Renal cortex interstitium (tissue), 15 donors: ENCODE measurements around the gene NMT2. TPM values are rescaled to one million over a fixed set of nuclear protein-coding genes. Genes with fewer than 3 reads are reported as not detected.
A peak's percentile ranks its signal among the peaks of the same experiment; 100 is the strongest.
"Not testable (repeated sequence)": the region's sequence is repeated elsewhere in the genome, so short reads cannot be mapped to it uniquely, and the experiment has no call there.

Experiments
- DNase-seq, 11 donors: peaks; one replicate each; pipeline ENCODE4 v3.0.0-alpha.2; 2013; ENCODE audit warnings: low read depth in 9 of 11, low spot score in 4 of 11; ENCODE audit errors: extremely low read depth in 1 of 11
- long read RNA-seq, 16 experiments: transcript quantifications; one replicate each; lab custom pipeline, GENCODE V29; 2026
- polyA plus RNA-seq, 3 donors: library from polyadenylated mRNA; unstranded; fragments of 120-200 nt; gene quantifications; one replicate each; pipeline ENCODE4 v1.2.1, GENCODE V29; 2013; ENCODE audit not compliant: insufficient read length in 3 of 3

The NMT2 gene
- polyA plus RNA-seq = 10 to 100 TPM; 30.2 to 40.1 (median 35.4) TPM
- long read RNA-seq, donor 1, partial matches to known transcripts = 0 of 2 reads
- long read RNA-seq, donor 1, other reads (novel, unspliced or antisense) = 0 of 2 reads
- long read RNA-seq, donor 2, partial matches to known transcripts = 24 of 41 reads
- long read RNA-seq, donor 2, other reads (novel, unspliced or antisense) = 15 of 41 reads
- long read RNA-seq, donor 3, transcript NMT2-202 (12 exons, 2,907 nt) = major isoform, 6 of 6 reads
- long read RNA-seq, donor 3, partial matches to known transcripts = 0 of 6 reads
- long read RNA-seq, donor 3, other reads (novel, unspliced or antisense) = 0 of 6 reads
- long read RNA-seq, donor 4 = 0 reads
- long read RNA-seq, donor 5 = 0 reads
- long read RNA-seq, donor 6, partial matches to known transcripts = 0 of 2 reads
- long read RNA-seq, donor 6, other reads (novel, unspliced or antisense) = 0 of 2 reads
- long read RNA-seq, donor 7, partial matches to known transcripts = 0 of 4 reads
- long read RNA-seq, donor 7, other reads (novel, unspliced or antisense) = 0 of 4 reads
- long read RNA-seq, donor 8, partial matches to known transcripts = 0 of 31 reads
- long read RNA-seq, donor 8, other reads (novel, unspliced or antisense) = 29 of 31 reads
- long read RNA-seq, donor 9, partial matches to known transcripts = 0 of 1 reads
- long read RNA-seq, donor 9, other reads (novel, unspliced or antisense) = 0 of 1 reads
- long read RNA-seq, donor 10, partial matches to known transcripts = 0 of 2 reads
- long read RNA-seq, donor 10, other reads (novel, unspliced or antisense) = 0 of 2 reads
- long read RNA-seq, donor 11, partial matches to known transcripts = 0 of 1 reads
- long read RNA-seq, donor 11, other reads (novel, unspliced or antisense) = 0 of 1 reads
- long read RNA-seq, donor 12 = 0 reads
- long read RNA-seq, donor 13 = 0 reads
- long read RNA-seq, donor 14, partial matches to known transcripts = 0 of 3 reads
- long read RNA-seq, donor 14, other reads (novel, unspliced or antisense) = 0 of 3 reads
- long read RNA-seq, donor 15, partial matches to known transcripts = 0 of 1 reads
- long read RNA-seq, donor 15, other reads (novel, unspliced or antisense) = 0 of 1 reads
- long read RNA-seq, donor 16, transcript NMT2-202 (12 exons, 2,907 nt) = major isoform, 5 of 11 reads
- long read RNA-seq, donor 16, partial matches to known transcripts = 5 of 11 reads
- long read RNA-seq, donor 16, other reads (novel, unspliced or antisense) = 0 of 11 reads

DNA sequence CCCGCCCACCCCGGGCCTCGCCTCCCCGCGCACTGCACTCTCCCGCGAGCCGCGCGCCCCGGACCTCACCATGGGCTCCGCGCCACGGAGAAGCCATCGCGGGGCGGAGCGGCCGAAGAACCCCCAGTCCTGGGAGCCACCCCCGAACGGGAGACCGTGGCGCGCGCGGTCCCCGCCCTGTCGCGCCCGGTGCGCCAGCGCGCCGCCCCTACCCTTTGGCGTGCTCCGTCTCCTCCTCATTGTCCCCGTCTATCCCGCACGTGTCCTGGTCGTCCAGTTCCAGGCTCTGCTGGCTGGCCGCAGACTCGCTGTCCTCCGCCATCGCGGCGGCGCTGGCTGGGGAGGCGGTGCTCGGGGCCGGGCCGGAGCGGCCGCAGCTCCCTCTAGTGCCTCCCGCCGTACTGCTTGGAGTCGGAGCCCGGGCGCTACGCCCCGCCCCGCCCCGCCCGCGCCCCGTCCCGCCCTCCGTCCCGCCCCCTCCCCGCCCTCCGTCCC is at the start of gene NMT2:
Gene NMT2 (minus strand): TSS at position 403 of the 495 bp plus-strand sequence. CDS start 81 bp downstream, at position 322.
- DNase-seq = peak in 8 of 11 donors; percentile 67 to 82 (median 80)

- DNase-seq = no peak
Observed at GRCh38 chr10:15216700-15217099, 48.2 kb upstream of the NMT2 start.

GRCh38 chr10:15214237-15214636 is 45.7 kb upstream of the NMT2 start:
- no peak for DNase-seq

DNA sequence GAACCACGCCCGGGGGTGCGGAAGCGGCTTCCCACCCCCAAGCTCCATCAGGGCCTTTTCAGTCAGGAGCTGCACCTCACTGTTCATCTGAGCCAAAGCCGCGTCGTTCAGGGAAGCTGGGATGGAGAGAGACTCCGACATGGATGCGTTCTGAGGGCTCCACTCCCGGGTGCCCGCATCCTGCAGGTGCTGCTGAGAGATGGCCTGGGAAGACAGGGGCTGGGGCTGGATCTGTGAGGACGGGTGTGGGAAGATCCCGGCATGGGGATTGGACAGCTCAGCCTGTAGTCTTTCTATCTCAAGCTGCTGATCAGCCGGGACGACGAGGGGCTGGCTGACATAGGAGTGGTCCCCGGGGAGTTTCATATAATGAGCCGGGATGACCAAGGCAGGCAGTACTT is 45.0 kb upstream of the NMT2 start:
- no peak for DNase-seq

- DNase-seq = no peak
Observed at GRCh38 chr10:15211464-15211979, 43.0 kb upstream of the NMT2 start.

DNA sequence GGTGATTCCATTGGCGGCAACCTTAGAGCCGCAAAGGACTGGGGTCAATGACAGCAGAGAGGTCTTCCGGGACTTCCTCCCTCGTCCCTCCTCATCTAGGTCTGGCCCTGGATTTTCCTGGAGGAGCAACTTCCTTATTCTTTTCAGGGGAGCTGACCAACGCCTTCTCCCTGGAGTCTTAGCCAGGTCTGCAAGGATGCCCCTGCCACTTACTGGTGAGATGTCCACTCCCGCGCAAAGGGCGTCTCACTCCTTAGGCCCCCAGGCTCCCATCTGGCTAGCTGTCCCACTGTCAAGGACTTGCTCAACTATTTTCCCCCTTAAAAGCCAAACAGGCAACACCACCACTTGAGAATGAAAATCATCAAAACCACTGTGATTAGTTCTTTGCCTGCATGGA is 42.0 kb upstream of the NMT2 start:
- no peak for DNase-seq

DNA sequence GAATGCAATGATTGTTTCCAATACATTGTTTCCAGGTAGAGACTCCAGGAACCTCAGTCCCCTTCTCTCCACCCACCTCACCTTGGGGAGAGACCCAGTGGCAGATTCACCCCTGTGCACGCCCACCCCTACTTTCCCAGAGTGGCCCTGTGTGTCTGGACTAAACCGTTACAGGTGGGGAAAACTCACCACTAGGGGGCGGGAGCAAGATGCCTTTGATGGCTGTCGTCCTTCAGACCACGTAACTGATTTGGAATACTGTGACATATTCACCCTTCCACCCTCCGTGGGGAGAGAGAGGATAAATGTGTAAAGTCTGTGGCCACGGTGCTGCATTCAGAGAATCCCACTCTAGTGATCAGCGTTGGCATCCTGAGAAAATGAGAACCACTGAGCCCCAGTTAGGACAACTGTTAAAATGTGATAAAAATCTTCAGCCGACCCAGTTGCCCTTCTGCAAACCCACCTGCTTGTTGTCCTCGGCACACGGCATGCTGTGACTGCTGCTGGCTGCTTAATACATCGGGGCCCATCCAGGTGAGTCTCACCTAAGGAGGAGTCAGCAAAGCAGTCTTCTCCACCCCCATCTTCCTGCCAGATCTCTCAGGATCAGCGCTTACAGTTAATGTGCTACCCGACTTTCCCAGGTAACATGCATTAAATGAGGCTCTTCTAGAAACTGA is 41.5 kb upstream of the NMT2 start:
- DNase-seq = peak; percentile 53 to 77 (median 66)

GRCh38 chr10:15208221-15208620 is 39.7 kb upstream of the NMT2 start:
- no peak for DNase-seq

GRCh38 chr10:15207410-15207809 is 38.9 kb upstream of the NMT2 start:
- DNase-seq = not testable (repeated sequence)

GRCh38 chr10:15202639-15203038 is 34.1 kb upstream of the NMT2 start:
- DNase-seq = no peak

- not testable (repeated sequence) for DNase-seq
Observed at GRCh38 chr10:15202301-15202621, 33.8 kb upstream of the NMT2 start.

DNA sequence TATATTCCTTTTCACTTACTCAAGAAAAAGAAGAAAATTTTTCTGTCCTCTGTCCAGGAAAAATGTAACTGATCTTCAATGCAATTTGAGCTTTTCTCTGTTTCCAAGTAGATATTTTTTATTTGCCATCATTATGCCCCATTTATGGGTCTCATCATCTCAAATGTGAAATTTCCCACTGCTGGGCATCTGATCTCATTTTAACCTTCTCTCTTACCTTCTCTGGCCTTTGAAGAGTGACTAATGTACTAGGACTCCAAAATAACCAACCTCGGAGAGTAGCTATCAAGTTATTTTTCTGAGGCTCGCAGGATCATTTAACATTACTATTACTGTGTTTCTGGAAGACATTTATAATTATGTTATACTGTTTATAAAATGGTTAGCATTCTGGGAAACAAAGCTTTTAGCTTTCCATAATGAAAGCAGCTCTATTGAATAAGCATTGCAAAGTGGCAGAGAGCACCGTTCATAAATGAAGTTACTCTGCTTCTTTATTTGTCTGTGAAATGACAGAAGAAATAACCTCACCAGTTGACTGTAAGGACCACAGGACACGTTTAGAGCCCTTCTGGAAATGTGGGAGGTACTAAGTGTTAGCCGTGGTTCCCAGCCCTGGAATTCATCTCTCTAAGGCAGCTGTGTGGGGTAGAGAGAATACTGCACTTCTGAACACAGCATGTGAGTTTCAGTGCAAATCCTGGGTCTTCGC is 33.3 kb upstream of the NMT2 start:
- DNase-seq = no peak

DNA sequence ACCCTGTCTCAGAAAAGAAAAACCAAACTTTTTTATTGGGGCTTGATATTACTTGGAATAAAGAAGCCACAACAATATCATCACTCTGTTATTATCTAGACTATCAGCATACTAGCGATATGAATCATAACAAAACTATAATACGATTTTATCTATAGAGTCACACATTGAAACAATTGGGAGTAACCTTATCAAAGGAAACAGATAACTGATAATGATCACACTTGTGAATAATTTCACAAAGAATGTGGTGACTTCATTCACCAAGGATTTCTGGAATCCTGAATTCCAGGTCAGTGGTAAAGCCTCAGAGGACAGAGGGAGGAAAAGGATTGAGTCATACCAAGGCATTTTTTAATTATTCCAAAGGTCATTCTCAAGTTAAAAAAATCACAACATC is 32.1 kb upstream of the NMT2 start:
- DNase-seq = peak in 4 of 11 donors; percentile 27 to 38 (median 31)

DNA sequence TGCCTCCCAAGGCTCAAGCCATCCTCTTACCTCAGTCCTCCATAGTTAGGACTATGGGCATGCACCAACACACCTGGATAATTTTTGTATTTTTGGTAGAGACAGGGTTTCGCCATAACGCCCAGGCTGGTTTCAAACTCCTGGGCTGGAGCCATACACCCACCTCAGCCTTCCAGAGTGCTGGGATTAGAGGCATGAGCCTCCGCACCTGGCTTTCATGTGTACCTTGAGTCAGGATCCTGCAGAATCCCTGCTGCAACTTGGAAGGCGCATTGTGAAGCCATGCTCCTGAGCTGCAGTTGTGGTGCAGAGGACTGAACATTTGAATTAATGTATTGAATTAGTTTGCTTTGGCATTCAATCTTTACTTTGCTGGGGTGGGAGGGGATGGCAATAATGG is 29.4 kb upstream of the NMT2 start:
- no peak for DNase-seq

- no peak for DNase-seq
Observed at GRCh38 chr10:15197276-15197675, 28.8 kb upstream of the NMT2 start.

- no peak for DNase-seq
Observed at GRCh38 chr10:15196021-15196834, 27.7 kb upstream of the NMT2 start.
